ENCODE results near the gene OR4F16.
"Not testable (repeated sequence)": the region's sequence is repeated elsewhere in the genome, so short reads cannot be mapped to it uniquely, and the experiment has no call there.

OR4F16 gene

GRCh38 chr1:686554-686953, at the start of gene OR4F16:
TSS of gene OR4F16 (minus strand) at chr1:686654. CDS start at chr1:686654, 0 bp downstream.
- not testable (repeated sequence) for H3K4me1 ChIP-seq (ENCODE audit: control insufficient read depth, insufficient read depth, low read length); H3K27me3 ChIP-seq (ENCODE audit: control insufficient read depth, insufficient read depth, low read length); H3K27ac ChIP-seq (ENCODE audit: low read depth, low read length); H3K9ac ChIP-seq (ENCODE audit: low read length); H3K9me3 ChIP-seq (ENCODE audit: control insufficient read depth, insufficient read depth, low read depth, low read length); H3K36me3 ChIP-seq (ENCODE audit: control insufficient read depth, insufficient read depth, low read length); H3K4me3 ChIP-seq (ENCODE audit: low read depth, low read length)

GRCh38 chr1:733649-734048, 47.2 kb upstream of the OR4F16 start:
- not testable (repeated sequence) for H3K4me3 ChIP-seq (ENCODE audit: low read depth, low read length); H3K27me3 ChIP-seq (ENCODE audit: control insufficient read depth, insufficient read depth, low read length); H3K4me1 ChIP-seq (ENCODE audit: control insufficient read depth, insufficient read depth, low read length); H3K27ac ChIP-seq (ENCODE audit: low read depth, low read length); H3K9me3 ChIP-seq (ENCODE audit: control insufficient read depth, insufficient read depth, low read depth, low read length); H3K9ac ChIP-seq (ENCODE audit: low read length); H3K36me3 ChIP-seq (ENCODE audit: control insufficient read depth, insufficient read depth, low read length)

DNA sequence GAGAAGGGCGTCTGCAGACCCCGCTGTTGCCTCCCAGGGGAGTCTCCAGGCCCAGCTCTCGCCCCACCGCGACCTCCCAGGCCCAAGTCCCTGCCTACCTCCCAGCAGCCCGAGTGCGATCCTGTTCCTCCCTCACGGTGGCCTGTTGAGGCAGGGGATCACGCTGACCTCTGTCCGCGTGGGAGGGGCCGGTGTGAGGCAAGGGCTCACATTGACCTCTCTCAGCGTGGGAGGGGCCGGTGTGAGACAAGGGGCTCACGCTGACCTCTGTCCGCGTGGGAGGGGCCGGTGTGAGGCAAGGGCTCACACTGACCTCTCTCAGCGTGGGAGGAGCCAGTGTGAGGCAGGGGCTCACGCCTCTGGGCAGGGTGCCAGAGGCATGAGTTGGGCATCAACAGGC, 40.6 kb upstream of the OR4F16 start:
- not testable (repeated sequence) for H3K9me3 ChIP-seq (ENCODE audit: control insufficient read depth, insufficient read depth, low read depth, low read length); H3K27me3 ChIP-seq (ENCODE audit: control insufficient read depth, insufficient read depth, low read length); H3K4me3 ChIP-seq (ENCODE audit: low read depth, low read length); H3K27ac ChIP-seq (ENCODE audit: low read depth, low read length); H3K4me1 ChIP-seq (ENCODE audit: control insufficient read depth, insufficient read depth, low read length); H3K9ac ChIP-seq (ENCODE audit: low read length); H3K36me3 ChIP-seq (ENCODE audit: control insufficient read depth, insufficient read depth, low read length)
